D341Med (cell line): ENCODE data around the gene TMED6.
"Not testable (repeated sequence)": the region's sequence is repeated elsewhere in the genome, so short reads cannot be mapped to it uniquely, and the experiment has no call there.

Experiments used
- DNase-seq: peaks from one replicate; pipeline ENCODE4 v3.0.0; 2012; ENCODE audit warnings: low spot score

TMED6 gene

GRCh38 chr16:69360070-69360469, 8.5 kb upstream of the TMED6 start:
- DNase-seq = not testable (repeated sequence)

- no peak for DNase-seq
Observed at GRCh38 chr16:69350536-69351133, 951 bp downstream of the TMED6 start.

GRCh38 chr16:69349536-69349935, 2.0 kb downstream of the TMED6 start:
- DNase-seq = no peak

GRCh38 chr16:69348222-69348621, 3.4 kb downstream of the TMED6 start:
- no peak for DNase-seq

- DNase-seq = no peak
Observed at GRCh38 chr16:69346683-69347082, 4.9 kb downstream of the TMED6 start.

- DNase-seq = no peak
Observed at GRCh38 chr16:69345923-69346322, 5.7 kb downstream of the TMED6 start.

GRCh38 chr16:69344171-69344570, 7.4 kb downstream of the TMED6 start:
- no peak for DNase-seq

GRCh38 chr16:69340095-69340644, 11.4 kb downstream of the TMED6 start:
- no peak for DNase-seq

GRCh38 chr16:69339289-69340094, 12.1 kb downstream of the TMED6 start, which contains the start of the genes COG8 and NIP7:
Gene COG8 (minus strand): TSS chr16:69339564. CDS start chr16:69339552, 12 bp downstream.
Gene NIP7 (plus strand): TSS chr16:69339772. CDS start chr16:69339830, 58 bp downstream.
- DNase-seq = peak; percentile 91

GRCh38 chr16:69338557-69339288, 12.9 kb downstream of the TMED6 start:
- no peak for DNase-seq

GRCh38 chr16:69334696-69335095, 16.9 kb downstream of the TMED6 start:
- DNase-seq = no peak

GRCh38 chr16:69330286-69331109, 21.1 kb downstream of the TMED6 start, which contains the start of gene PDF:
Gene PDF (minus strand): TSS chr16:69330588. CDS start chr16:69330570, 18 bp downstream.
- DNase-seq = peak; percentile 93

- peak; percentile 70 for DNase-seq
Observed at GRCh38 chr16:69329369-69330285, 22.0 kb downstream of the TMED6 start.

- no peak for DNase-seq
Observed at GRCh38 chr16:69328854-69329316, 22.7 kb downstream of the TMED6 start.

GRCh38 chr16:69327585-69328310, 23.8 kb downstream of the TMED6 start:
- no peak for DNase-seq

GRCh38 chr16:69326172-69326873, 25.3 kb downstream of the TMED6 start:
- DNase-seq = no peak

GRCh38 chr16:69325784-69326171, 25.8 kb downstream of the TMED6 start:
- no peak for DNase-seq

GRCh38 chr16:69324585-69325253, 26.9 kb downstream of the TMED6 start:
- no peak for DNase-seq
